Measurements from ENCODE around the gene GTPBP4.

The GTPBP4 gene

DNA sequence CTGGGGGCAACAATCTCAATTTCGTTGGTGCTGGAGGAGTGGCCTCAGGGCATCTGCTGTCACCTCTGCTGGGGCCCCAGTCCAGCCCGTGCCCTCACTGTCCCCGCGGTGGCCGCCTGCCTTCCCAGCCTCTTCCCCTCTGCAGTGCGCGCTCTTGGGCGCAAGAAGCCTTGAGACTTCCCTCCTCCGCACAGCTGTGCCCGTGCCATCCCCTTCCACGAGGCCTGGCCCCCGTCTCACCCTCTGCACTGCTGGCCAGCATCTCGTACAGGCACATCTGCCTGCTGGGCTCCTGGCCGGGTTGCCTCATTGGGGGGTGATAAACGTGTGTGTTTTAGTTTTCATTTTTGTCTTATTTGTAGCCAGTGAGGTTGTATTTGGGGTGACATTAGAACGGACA, 23.5 kb downstream of the GTPBP4 start:
- Histone ChIP-seq H3K27ac (ENCODE audit: low read length) (no peak overlapping the region), H3K36me3 (ENCODE audit: control insufficient read depth in 1 of 2, insufficient read depth in 2 of 2, low read length in 2 of 2) (peaks cover 74 to 92% of the 10 kb centered on the region in 2 donors), H3K9me3 (ENCODE audit: control insufficient read depth in 1 of 2, low read length in 2 of 2) (no peaks in the 10 kb centered on the region), H3K27me3 (ENCODE audit: low read depth, low read length) (no peaks in the 10 kb centered on the region), H3K4me1 (ENCODE audit: control insufficient read depth in 1 of 2, insufficient read depth in 2 of 2, low read length in 2 of 2) (no peaks in the 10 kb centered on the region), H3K4me3 (ENCODE audit: low read depth in 1 of 2, low read length in 2 of 2) (no peak overlapping the region)

DNA sequence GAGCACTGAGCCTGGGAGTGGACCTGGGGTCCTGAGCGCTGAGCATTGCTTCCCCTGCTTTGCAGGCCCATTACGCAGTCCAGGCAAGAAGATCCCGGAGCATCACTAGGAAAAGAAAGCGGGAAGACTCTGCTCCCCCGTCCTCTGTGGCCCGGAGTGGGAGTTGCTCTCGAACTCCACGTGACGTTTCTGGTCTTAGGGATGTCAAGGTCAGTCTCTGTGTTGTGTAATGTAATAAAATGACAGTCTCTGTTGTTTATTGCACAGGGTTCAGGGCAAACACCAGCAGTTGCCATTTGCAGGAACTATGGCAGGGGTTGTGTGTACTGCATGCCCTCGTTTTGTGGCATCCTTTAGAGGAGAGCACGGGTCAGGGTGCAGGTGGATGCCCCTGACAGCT, 27.5 kb downstream of the GTPBP4 start:
- no peaks in the 10 kb centered on the region for H3K4me1 ChIP-seq (ENCODE audit: control insufficient read depth in 1 of 2, insufficient read depth in 2 of 2, low read length in 2 of 2)
- H3K9me3 ChIP-seq (ENCODE audit: control insufficient read depth in 1 of 2, low read length in 2 of 2), result no peaks in the 10 kb centered on the region
- H3K27me3 ChIP-seq (ENCODE audit: low read depth, low read length), result no peaks in the 10 kb centered on the region
- peaks cover 62 to 83% of the 10 kb centered on the region in 2 donors for H3K36me3 ChIP-seq (ENCODE audit: control insufficient read depth in 1 of 2, insufficient read depth in 2 of 2, low read length in 2 of 2)
- no peak overlapping the region for H3K27ac ChIP-seq (ENCODE audit: low read length)
- H3K4me3 ChIP-seq (ENCODE audit: low read depth in 1 of 2, low read length in 2 of 2), result no peak overlapping the region

DNA sequence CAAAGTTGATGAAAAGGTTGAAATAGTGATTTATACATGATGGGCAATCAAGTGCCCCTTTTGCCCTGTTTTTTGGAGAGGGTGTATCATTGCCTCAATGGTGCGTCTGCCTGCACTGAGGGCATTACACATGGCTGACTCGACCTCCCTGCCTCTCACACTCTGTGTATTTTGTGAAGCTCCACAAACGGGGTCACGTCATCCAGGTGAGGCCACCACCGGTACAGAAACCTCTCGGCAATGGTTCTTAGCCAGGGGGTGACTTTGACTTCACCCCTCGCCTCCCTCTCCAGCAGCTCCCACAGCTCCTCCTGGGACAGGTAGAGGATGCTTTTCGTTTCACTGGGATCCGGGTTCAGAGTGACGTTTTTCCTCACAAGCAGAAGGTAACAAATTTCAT, 31.1 kb downstream of the GTPBP4 start:
- Histone ChIP-seq H3K27me3 (ENCODE audit: low read depth, low read length) (no peaks in the 10 kb centered on the region), H3K9me3 (ENCODE audit: control insufficient read depth in 1 of 2, low read length in 2 of 2) (no peaks in the 10 kb centered on the region), H3K4me1 (ENCODE audit: control insufficient read depth in 1 of 2, insufficient read depth in 2 of 2, low read length in 2 of 2) (no peaks in the 10 kb centered on the region), H3K4me3 (ENCODE audit: low read depth in 1 of 2, low read length in 2 of 2) (no peak overlapping the region), H3K27ac (ENCODE audit: low read length) (no peak overlapping the region), H3K36me3 (ENCODE audit: control insufficient read depth in 1 of 2, insufficient read depth in 2 of 2, low read length in 2 of 2) (peaks cover 38 to 54% of the 10 kb centered on the region in 2 donors)

DNA sequence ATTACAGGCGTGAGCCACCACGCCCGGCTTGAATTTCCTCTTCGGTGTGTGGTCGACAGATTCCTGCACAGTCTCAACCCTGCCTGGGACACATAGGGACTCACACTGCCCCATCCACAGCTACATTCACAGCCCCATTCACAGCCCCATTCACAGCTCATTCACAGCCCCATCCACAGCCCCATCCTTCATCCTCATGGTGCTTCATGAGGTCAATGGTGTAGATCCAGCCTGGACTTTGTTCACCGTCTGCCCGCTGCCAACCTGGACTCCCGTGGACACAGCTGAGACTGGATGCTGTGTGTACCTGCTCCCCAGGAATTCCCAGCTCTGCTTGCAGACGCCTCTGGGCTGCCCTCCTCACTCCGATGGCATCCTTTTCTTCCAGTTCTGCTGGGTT, 32.2 kb downstream of the GTPBP4 start:
- Histone ChIP-seq H3K27me3 (ENCODE audit: low read depth, low read length) (no peaks in the 10 kb centered on the region), H3K27ac (ENCODE audit: low read length) (no peak overlapping the region), H3K4me1 (ENCODE audit: control insufficient read depth in 1 of 2, insufficient read depth in 2 of 2, low read length in 2 of 2) (no peaks in the 10 kb centered on the region), H3K9me3 (ENCODE audit: control insufficient read depth in 1 of 2, low read length in 2 of 2) (no peaks in the 10 kb centered on the region), H3K4me3 (ENCODE audit: low read depth in 1 of 2, low read length in 2 of 2) (no peak overlapping the region), H3K36me3 (ENCODE audit: control insufficient read depth in 1 of 2, insufficient read depth in 2 of 2, low read length in 2 of 2) (peaks cover 34 to 46% of the 10 kb centered on the region in 2 donors)

DNA sequence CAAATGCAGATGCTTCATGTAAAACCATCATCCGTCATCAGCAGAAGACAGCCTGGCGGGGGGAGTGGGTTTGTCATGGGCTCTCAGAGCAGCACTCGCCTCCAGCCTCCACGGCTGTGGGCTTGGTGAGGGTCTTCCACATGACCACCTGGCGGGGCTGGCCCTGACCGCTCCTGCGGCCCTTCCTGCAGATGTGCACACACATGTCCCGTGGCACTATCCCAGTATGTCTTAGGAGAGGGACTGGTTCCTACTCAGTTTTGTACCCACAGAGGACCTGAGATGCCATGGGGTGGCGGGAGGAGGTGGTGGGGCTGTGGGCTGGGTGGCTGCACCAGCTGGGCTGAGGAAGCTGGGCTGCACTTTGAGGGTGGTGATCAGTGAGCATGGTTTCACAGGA, 32.7 kb downstream of the GTPBP4 start:
- H3K4me1 ChIP-seq (ENCODE audit: control insufficient read depth in 1 of 2, insufficient read depth in 2 of 2, low read length in 2 of 2), result no peaks in the 10 kb centered on the region
- no peaks in the 10 kb centered on the region for H3K27me3 ChIP-seq (ENCODE audit: low read depth, low read length)
- H3K27ac ChIP-seq (ENCODE audit: low read length), result no peak overlapping the region
- H3K36me3 ChIP-seq (ENCODE audit: control insufficient read depth in 1 of 2, insufficient read depth in 2 of 2, low read length in 2 of 2), result peaks cover 30 to 41% of the 10 kb centered on the region in 2 donors
- H3K9me3 ChIP-seq (ENCODE audit: control insufficient read depth in 1 of 2, low read length in 2 of 2), result no peaks in the 10 kb centered on the region
- no peak overlapping the region for H3K4me3 ChIP-seq (ENCODE audit: low read depth in 1 of 2, low read length in 2 of 2)

DNA sequence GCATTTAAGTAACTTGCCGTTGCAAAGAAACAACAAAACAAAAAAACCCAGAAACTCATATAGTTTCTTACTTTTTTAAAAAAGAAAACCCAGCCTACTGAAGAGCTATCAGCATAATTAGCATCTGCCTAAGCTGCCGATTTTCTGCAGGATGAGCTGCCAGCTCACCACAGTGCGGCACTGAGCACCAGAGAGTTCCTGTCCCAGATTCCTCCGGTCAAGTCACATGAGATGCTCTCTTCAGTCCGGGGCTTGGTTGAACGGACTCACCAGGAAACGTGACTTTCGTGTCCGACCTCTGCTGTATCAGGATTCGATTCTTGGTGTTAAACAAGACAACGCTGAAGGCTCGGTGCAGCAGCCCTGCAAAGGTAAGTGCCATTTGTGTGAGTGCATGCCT, 34.2 kb downstream of the GTPBP4 start:
- no peaks in the 10 kb centered on the region for H3K9me3 ChIP-seq (ENCODE audit: control insufficient read depth in 1 of 2, low read length in 2 of 2)
- no peak overlapping the region for H3K27ac ChIP-seq (ENCODE audit: low read length)
- H3K4me3 ChIP-seq (ENCODE audit: low read depth in 1 of 2, low read length in 2 of 2), result no peak overlapping the region
- no peaks in the 10 kb centered on the region for H3K4me1 ChIP-seq (ENCODE audit: control insufficient read depth in 1 of 2, insufficient read depth in 2 of 2, low read length in 2 of 2)
- H3K36me3 ChIP-seq (ENCODE audit: control insufficient read depth in 1 of 2, insufficient read depth in 2 of 2, low read length in 2 of 2), result peaks cover 15 to 28% of the 10 kb centered on the region in 2 donors
- no peaks in the 10 kb centered on the region for H3K27me3 ChIP-seq (ENCODE audit: low read depth, low read length)

DNA sequence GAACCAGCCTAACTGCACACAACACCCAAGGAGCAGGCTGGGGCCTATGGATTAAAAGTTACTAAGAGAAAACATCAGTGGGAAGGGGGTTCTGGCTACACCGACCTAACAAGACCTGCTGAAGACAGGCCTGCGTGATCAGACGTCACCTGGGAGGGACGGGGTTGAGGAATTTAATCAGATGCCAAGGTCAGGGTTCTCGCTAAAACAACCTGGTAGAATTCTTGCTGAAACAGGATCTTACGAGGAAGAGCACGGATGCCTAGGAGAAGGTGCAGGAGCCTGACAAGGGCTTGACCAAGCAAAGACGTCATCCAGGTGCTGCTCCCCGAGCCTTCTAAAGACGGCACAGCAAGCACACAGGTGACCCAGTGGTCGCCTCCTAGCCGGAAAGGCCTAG, 35.9 kb downstream of the GTPBP4 start:
- no peak overlapping the region for H3K27ac ChIP-seq (ENCODE audit: low read length)
- H3K36me3 ChIP-seq (ENCODE audit: control insufficient read depth in 1 of 2, insufficient read depth in 2 of 2, low read length in 2 of 2), result peaks cover 6 to 16% of the 10 kb centered on the region in 2 donors
- no peak overlapping the region for H3K4me3 ChIP-seq (ENCODE audit: low read depth in 1 of 2, low read length in 2 of 2)
- no peaks in the 10 kb centered on the region for H3K27me3 ChIP-seq (ENCODE audit: low read depth, low read length)
- H3K4me1 ChIP-seq (ENCODE audit: control insufficient read depth in 1 of 2, insufficient read depth in 2 of 2, low read length in 2 of 2), result no peaks in the 10 kb centered on the region
- H3K9me3 ChIP-seq (ENCODE audit: control insufficient read depth in 1 of 2, low read length in 2 of 2), result no peaks in the 10 kb centered on the region

DNA sequence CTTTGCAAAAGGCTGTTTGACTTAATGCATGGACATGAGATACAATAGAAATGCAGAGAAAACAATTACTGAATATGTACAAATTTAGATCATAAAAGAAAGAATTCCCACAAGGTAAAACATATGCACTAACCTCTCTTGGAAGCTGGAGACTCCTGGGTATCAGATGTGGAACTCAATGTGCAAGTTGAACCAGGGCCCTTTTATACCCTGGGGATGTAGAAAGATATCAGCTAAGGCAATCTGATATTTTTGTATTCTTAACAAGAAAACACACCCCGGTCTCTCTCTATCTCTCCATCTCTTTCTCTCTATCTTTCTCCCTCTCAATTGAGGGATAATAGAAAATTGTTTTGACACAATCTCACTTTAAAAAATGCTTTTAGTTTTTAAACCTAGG, 37.4 kb downstream of the GTPBP4 start, which contains the start of gene IDI2:
Gene IDI2, minus strand, starts transcription at position 177 of the 400 bp plus-strand sequence. CDS start 1,136 bp downstream, outside the sequence.
- Histone ChIP-seq H3K27ac (ENCODE audit: low read length) (no peak within 1 kb of the TSS), H3K4me3 (ENCODE audit: low read depth in 1 of 2, low read length in 2 of 2) (no peak within 1 kb of the TSS), H3K27me3 (ENCODE audit: low read depth, low read length) (no peaks in the 10 kb centered on the region), H3K36me3 (ENCODE audit: control insufficient read depth in 1 of 2, insufficient read depth in 2 of 2, low read length in 2 of 2) (peaks cover 0 to 2% of the 10 kb centered on the region in 2 donors), H3K9me3 (ENCODE audit: control insufficient read depth in 1 of 2, low read length in 2 of 2) (no peaks in the 10 kb centered on the region), H3K4me1 (ENCODE audit: control insufficient read depth in 1 of 2, insufficient read depth in 2 of 2, low read length in 2 of 2) (no peaks in the 10 kb centered on the region)

DNA sequence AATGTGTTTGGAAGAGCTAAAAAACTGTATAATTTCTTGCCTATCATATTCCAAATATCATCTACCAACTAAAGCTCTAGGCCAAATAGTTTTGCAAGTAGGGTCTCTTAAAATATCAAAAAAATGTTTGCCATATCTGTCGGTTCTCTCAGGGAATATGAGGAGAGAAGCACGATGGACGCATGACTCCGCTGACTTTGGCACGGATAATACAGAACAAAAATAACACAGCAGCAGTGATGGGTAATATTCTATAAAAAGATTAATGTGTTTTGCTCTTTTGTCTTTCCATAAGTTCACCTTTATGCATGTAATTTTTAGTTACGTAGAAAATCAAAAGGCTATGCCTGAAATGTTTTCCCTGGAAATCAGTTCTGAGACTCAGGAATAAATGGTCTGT, 38.3 kb downstream of the GTPBP4 start:
- H3K36me3 ChIP-seq (ENCODE audit: control insufficient read depth in 1 of 2, insufficient read depth in 2 of 2, low read length in 2 of 2), result no peaks in the 10 kb centered on the region
- no peaks in the 10 kb centered on the region for H3K27me3 ChIP-seq (ENCODE audit: low read depth, low read length)
- H3K4me1 ChIP-seq (ENCODE audit: control insufficient read depth in 1 of 2, insufficient read depth in 2 of 2, low read length in 2 of 2), result no peaks in the 10 kb centered on the region
- no peaks in the 10 kb centered on the region for H3K9me3 ChIP-seq (ENCODE audit: control insufficient read depth in 1 of 2, low read length in 2 of 2)
- no peak overlapping the region for H3K4me3 ChIP-seq (ENCODE audit: low read depth in 1 of 2, low read length in 2 of 2)
- H3K27ac ChIP-seq (ENCODE audit: low read length), result no peak overlapping the region

DNA sequence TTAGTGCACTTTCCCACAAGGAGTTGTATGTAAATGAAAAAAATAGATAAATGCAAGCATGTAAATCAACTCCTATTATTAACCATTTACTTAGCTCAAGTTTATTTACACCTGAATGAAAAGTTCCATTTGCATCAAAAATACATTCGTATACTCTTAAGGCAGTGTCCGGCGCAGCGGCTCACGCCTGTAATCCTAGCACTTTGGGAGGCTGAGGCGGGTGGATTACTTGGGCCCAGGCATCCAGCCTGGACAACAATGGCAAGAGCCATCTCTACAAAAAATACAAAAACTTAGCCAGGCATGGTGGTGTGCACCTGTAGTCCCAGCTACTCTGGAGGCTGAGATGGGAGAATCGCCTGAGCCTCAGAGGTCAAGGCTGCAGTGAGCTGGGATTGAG, 41.6 kb downstream of the GTPBP4 start:
- no peak overlapping the region for H3K27ac ChIP-seq (ENCODE audit: low read length)
- no peak overlapping the region for H3K4me3 ChIP-seq (ENCODE audit: low read depth in 1 of 2, low read length in 2 of 2)
- no peaks in the 10 kb centered on the region for H3K9me3 ChIP-seq (ENCODE audit: control insufficient read depth in 1 of 2, low read length in 2 of 2)
- H3K27me3 ChIP-seq (ENCODE audit: low read depth, low read length), result no peaks in the 10 kb centered on the region
- no peaks in the 10 kb centered on the region for H3K36me3 ChIP-seq (ENCODE audit: control insufficient read depth in 1 of 2, insufficient read depth in 2 of 2, low read length in 2 of 2)
- no peaks in the 10 kb centered on the region for H3K4me1 ChIP-seq (ENCODE audit: control insufficient read depth in 1 of 2, insufficient read depth in 2 of 2, low read length in 2 of 2)

DNA sequence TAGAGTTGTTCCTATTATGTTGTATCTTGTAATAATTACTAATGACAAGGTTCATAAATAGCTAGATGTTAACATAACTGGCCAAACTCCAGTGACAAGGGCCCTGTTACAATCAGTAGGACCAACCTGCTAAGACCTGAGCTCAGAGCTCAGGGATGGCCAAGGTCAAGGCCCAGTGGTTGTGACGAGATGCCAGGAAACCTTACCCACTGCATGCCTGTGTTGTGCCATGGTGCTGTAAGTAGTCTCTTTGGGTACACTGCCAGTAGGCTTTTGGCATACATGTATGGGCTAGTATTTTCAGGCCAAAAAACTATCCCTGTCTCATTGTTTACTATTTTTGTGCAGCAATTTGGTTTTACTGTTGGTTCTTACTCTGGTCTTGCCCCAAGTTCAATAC, 45.4 kb downstream of the GTPBP4 start:
- no peaks in the 10 kb centered on the region for H3K27me3 ChIP-seq (ENCODE audit: low read depth, low read length)
- H3K36me3 ChIP-seq (ENCODE audit: control insufficient read depth in 1 of 2, insufficient read depth in 2 of 2, low read length in 2 of 2), result peaks cover 5% of the 10 kb centered on the region in 2 donors
- no peaks in the 10 kb centered on the region for H3K4me1 ChIP-seq (ENCODE audit: control insufficient read depth in 1 of 2, insufficient read depth in 2 of 2, low read length in 2 of 2)
- H3K27ac ChIP-seq (ENCODE audit: low read length), result no peak overlapping the region
- no peak overlapping the region for H3K4me3 ChIP-seq (ENCODE audit: low read depth in 1 of 2, low read length in 2 of 2)
- no peaks in the 10 kb centered on the region for H3K9me3 ChIP-seq (ENCODE audit: control insufficient read depth in 1 of 2, low read length in 2 of 2)

DNA sequence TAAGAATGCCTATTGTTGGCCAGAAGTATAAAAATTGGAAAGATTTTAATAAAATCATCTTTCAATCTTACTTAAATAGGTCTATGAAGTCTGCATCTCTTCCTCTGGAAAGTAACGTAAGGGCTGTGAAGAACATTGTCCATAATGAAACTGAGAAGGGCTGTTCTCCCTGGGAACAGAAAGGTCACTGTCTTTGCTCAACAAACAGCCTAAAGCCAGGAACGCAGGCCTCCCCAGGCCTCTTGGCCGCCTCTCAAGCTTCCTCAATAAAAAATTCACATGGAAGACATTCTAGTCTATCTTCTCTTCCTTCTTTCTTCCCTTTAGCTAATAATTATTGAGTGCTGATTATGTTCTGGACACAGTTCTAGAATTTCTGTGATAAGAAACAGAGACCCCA, 46.5 kb downstream of the GTPBP4 start:
- Histone ChIP-seq H3K27ac (ENCODE audit: low read length) (no peak overlapping the region), H3K4me3 (ENCODE audit: low read depth in 1 of 2, low read length in 2 of 2) (no peak overlapping the region), H3K36me3 (ENCODE audit: control insufficient read depth in 1 of 2, insufficient read depth in 2 of 2, low read length in 2 of 2) (peaks cover 6% of the 10 kb centered on the region in 2 donors), H3K4me1 (ENCODE audit: control insufficient read depth in 1 of 2, insufficient read depth in 2 of 2, low read length in 2 of 2) (no peaks in the 10 kb centered on the region), H3K27me3 (ENCODE audit: low read depth, low read length) (no peaks in the 10 kb centered on the region), H3K9me3 (ENCODE audit: control insufficient read depth in 1 of 2, low read length in 2 of 2) (no peaks in the 10 kb centered on the region)

Data from muscle layer of duodenum (tissue), 2 donors.